Spleen (tissue), 7 donors: ENCODE results near the gene N4BP3.
"Not testable (repeated sequence)": the region's sequence is repeated elsewhere in the genome, so short reads cannot be mapped to it uniquely, and the experiment has no call there.

ENCODE experiments used
- POLR2A ChIP-seq, 3 donors: fragments of 450-650 bp; IDR thresholded peaks; one replicate each; pipeline ENCODE4 v1.5.1; 2017; ENCODE audit warnings: antibody characterized with exemption in 3 of 3, mild to moderate bottlenecking in 1 of 3
- POLR2AphosphoS5 ChIP-seq, 3 donors: sonication (generic); formaldehyde crosslinking; IDR thresholded peaks; one replicate each; pipeline ENCODE4 v1.5.1; 2017; ENCODE audit warnings: antibody characterized with exemption in 3 of 3
- TF ChIP-seq, protein P1 (sequence below), 11 experiments: fragments of 200-600 bp in 7 of 11; fragments of 450-650 bp in 4 of 11; sonication (generic) in 4 of 11; IDR thresholded peaks in 8 of 11; conservative IDR thresholded peaks in 3 of 11; 1 replicate in 7 of 11; 2 replicates in 4 of 11; pipeline versions ENCODE4 v1.4.0 to v1.8.0; 2016 to 2021; ENCODE audit warnings: antibody characterized with exemption in 11 of 11, inconsistent platforms in 4 of 11, mild to moderate bottlenecking in 1 of 11
- donor health status: DM: no; HTN: no; CAD: no; lungs with moderate emphysema.
- donor health status: DM: no; HTN: no; CAD: no.
- donor health status: DM: no; HTN: no; CAD: no.

DNA sequence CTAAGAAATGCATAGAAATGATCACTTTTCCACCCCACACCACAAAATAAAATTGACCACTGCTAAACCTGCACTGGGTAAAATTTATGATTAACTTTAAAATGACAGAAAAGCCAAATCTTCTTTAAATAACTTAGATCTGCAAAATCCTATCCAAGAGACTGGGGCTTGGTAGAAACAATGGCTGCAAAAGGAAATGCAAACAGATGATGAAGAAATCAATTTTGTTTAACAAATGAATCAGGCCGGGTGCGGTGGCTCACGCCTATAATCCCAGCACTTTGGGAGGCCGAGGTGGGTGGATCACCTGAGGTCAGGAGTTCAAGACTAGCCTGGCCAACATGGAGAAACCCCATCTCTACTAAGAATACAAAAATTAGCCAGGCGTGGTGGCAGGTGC, 26.1 kb upstream of the N4BP3 start:
- TF ChIP-seq, protein P1, sequence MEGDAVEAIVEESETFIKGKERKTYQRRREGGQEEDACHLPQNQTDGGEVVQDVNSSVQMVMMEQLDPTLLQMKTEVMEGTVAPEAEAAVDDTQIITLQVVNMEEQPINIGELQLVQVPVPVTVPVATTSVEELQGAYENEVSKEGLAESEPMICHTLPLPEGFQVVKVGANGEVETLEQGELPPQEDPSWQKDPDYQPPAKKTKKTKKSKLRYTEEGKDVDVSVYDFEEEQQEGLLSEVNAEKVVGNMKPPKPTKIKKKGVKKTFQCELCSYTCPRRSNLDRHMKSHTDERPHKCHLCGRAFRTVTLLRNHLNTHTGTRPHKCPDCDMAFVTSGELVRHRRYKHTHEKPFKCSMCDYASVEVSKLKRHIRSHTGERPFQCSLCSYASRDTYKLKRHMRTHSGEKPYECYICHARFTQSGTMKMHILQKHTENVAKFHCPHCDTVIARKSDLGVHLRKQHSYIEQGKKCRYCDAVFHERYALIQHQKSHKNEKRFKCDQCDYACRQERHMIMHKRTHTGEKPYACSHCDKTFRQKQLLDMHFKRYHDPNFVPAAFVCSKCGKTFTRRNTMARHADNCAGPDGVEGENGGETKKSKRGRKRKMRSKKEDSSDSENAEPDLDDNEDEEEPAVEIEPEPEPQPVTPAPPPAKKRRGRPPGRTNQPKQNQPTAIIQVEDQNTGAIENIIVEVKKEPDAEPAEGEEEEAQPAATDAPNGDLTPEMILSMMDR (IDR thresholded peaks at IDR 0.05 in 8 of 11, conservative IDR thresholded peaks at IDR 0.05 in 3 of 11), result not testable (repeated sequence)
- not testable (repeated sequence) for TF ChIP-seq POLR2A, POLR2AphosphoS5 (IDR thresholded peaks at IDR 0.05)
